Neutrophil (primary cell): ENCODE measurements around the gene PIP5K1B.

Source experiments
- H3K27ac ChIP-seq: fragments of 200-600 bp; sonication (generic); 2 replicates; pipeline ENCODE4 v1.5.1; 2016; ENCODE audit warnings: mild to moderate bottlenecking, moderate library complexity
- H3K27me3 ChIP-seq: fragments of 200-600 bp; sonication (generic); 2 replicates; pipeline ENCODE4 v1.6.0; 2016; ENCODE audit warnings: mild to moderate bottlenecking
- H3K36me3 ChIP-seq: fragments of 200-600 bp; sonication (generic); 2 replicates; pipeline ENCODE4 v1.5.1; 2017
- H3K4me1 ChIP-seq, 2 experiments: fragments of 200-600 bp in 1 of 2; sonication (generic) in 1 of 2; 1 replicate in 1 of 2; 2 replicates in 1 of 2; pipeline versions ENCODE4 v1.5.1 to v1.6.1; 2013 to 2016; ENCODE audit warnings: low read depth in 1 of 2, low read length in 1 of 2, mild to moderate bottlenecking in 1 of 2, moderate library complexity in 1 of 2; ENCODE audit not compliant: control insufficient read depth in 1 of 2, insufficient read depth in 1 of 2
- H3K4me3 ChIP-seq, 2 experiments: fragments of 200-600 bp in 1 of 2; sonication (generic) in 1 of 2; 1 replicate in 1 of 2; 2 replicates in 1 of 2; pipeline ENCODE4 v1.5.1; 2013 to 2016; ENCODE audit warnings: low read depth in 1 of 2, low read length in 1 of 2, mild to moderate bottlenecking in 1 of 2, moderate library complexity in 1 of 2
- H3K9me3 ChIP-seq: fragments of 200-600 bp; sonication (generic); 2 replicates; pipeline ENCODE4 v1.5.1; 2016
- CTCF ChIP-seq: fragments of 200-600 bp; sonication (generic); IDR thresholded peaks from 2 replicates; pipeline ENCODE4 v1.5.1; 2016; ENCODE audit warnings: antibody characterized with exemption

The PIP5K1B gene

DNA sequence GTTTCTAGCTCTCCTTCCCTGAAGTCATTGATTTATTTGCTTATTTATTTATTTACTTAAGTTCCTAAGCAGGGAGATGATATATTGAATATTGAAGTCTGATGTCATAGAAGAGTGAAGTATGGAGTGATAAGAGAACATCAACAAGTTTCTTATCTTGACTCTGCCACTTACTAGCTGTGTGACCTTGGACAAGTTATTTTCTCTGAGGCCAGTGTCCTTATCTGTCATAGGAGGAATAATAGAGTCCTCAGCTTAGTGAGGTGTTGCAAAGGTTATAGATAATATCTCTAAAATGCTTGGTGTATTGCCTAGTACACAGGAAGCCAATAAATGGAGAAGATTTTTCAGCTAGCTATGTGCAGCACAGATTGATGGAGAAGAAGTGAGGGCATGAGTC is 32.4 kb upstream of the PIP5K1B start:
- Histone ChIP-seq H3K9me3 (no peaks in the 10 kb centered on the region), H3K4me1 (no peaks in the 10 kb centered on the region), H3K4me3 (no peak overlapping the region), H3K27me3 (peaks cover 41% of the 10 kb centered on the region), H3K36me3 (no peaks in the 10 kb centered on the region), H3K27ac (no peak overlapping the region)
- no peak for TF ChIP-seq CTCF

- peaks cover 99% of the 10 kb centered on the region for H3K27me3 ChIP-seq
- no peaks in the 10 kb centered on the region for H3K9me3 ChIP-seq
- no peak overlapping the region for H3K27ac ChIP-seq
- no peaks in the 10 kb centered on the region for H3K4me1 ChIP-seq
- no peak for TF ChIP-seq CTCF
- no peak overlapping the region for H3K4me3 ChIP-seq
- no peaks in the 10 kb centered on the region for H3K36me3 ChIP-seq
These were observed 26.6 kb upstream of the PIP5K1B start for GRCh38 chr9:68678430-68678829.

DNA sequence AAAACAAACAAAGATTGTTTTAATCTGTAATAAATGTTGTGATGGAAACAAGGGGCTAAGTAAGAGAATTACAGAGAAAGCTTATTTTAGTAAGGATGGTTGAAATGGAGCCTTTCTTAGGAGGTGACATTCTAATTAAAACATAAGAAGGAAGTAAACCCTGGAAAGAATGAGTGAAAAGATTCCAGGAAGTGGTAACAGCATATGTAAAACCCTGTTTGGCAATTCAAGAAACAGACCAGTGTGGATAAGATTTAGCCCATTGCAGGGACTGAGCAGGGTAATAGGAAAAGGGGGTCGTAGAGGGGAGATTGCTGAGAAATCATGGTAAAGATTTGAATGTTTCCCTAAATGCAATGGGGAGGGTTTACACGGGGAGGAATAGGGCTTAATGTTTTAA is 21.6 kb upstream of the PIP5K1B start:
- peaks cover 70% of the 10 kb centered on the region for H3K27me3 ChIP-seq
- no peak overlapping the region for H3K4me3 ChIP-seq
- no peaks in the 10 kb centered on the region for H3K4me1 ChIP-seq
- no peak for TF ChIP-seq CTCF
- no peak overlapping the region for H3K27ac ChIP-seq
- no peaks in the 10 kb centered on the region for H3K36me3 ChIP-seq
- H3K9me3 ChIP-seq: no peaks in the 10 kb centered on the region

DNA sequence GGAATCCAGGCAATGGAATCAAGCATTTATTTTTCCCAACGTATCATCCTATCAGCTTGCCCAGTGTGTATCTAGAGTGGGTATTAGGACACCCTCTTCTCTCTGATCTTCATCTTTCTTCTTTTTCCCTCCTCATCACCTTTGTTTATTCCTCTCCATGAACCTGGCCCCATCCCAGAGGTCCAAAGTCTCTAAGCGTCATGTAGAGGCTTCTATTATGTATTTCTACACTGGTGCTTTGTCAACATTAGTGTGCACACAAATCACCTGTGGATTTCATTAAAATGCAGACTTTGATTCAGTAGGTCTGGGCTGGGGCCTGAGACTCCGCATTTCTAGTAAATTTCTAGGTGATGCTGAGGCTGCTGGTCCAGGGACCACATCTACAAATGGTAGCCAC is 19.8 kb upstream of the PIP5K1B start:
- peaks cover 52% of the 10 kb centered on the region for H3K27me3 ChIP-seq
- H3K27ac ChIP-seq: no peak overlapping the region
- no peaks in the 10 kb centered on the region for H3K4me1 ChIP-seq
- H3K36me3 ChIP-seq: no peaks in the 10 kb centered on the region
- no peaks in the 10 kb centered on the region for H3K9me3 ChIP-seq
- no peak overlapping the region for H3K4me3 ChIP-seq
- TF ChIP-seq CTCF: no peak

DNA sequence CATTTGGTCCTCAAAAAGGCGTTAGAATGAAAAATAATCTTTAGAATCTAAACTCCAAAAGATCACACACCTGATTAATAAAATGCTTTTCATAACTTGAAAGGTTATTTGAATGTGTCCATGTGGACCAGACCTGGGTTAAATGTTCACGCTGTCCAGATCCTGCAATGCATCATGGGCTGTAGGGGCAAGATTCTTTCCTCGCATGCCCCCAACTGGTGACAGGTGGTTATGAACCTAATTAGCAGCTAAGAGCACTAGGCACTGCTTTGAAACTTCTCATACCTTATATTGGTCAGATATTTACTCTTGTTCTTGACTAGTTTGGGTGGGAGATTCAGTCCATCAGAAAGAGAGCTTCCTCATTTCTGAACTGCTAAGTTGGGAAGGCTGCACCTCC is 19.3 kb upstream of the PIP5K1B start:
- Histone ChIP-seq H3K9me3 (no peaks in the 10 kb centered on the region), H3K27me3 (peaks cover 46% of the 10 kb centered on the region), H3K27ac (no peak overlapping the region), H3K4me1 (no peaks in the 10 kb centered on the region), H3K36me3 (no peaks in the 10 kb centered on the region), H3K4me3 (no peak overlapping the region)
- TF ChIP-seq CTCF: no peak

DNA sequence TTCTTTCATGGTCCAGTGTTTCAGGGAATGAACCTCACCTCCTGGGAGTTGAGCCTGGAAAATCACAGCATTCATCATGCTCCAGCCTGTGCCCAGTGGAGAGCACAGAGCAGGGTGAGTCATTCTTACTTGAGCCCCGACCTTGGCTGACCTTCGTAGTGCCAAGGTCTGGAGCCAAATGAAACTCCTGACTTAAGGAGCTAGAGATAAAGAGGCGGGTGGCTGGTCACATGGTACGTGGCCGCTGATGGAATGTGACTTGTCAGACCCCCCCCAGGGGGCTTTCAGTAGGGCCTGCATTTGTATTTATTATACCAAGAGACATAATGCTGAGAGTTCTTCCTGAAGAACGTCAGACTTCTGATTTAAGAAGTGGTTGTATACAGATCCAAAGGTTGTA is 15.0 kb upstream of the PIP5K1B start:
- Histone ChIP-seq H3K36me3 (no peaks in the 10 kb centered on the region), H3K27me3 (peaks cover 3% of the 10 kb centered on the region), H3K4me1 (no peaks in the 10 kb centered on the region), H3K4me3 (no peak overlapping the region), H3K9me3 (no peaks in the 10 kb centered on the region), H3K27ac (no peak overlapping the region)
- TF ChIP-seq CTCF: no peak
